HG02884 (cell line): Measurements from ENCODE around the gene MB21D2.

Experiments
- ATAC-seq: cut with Tn5 transposase; IDR thresholded peaks from one replicate; pipeline ENCODE4 v1.9.1; 2021; ENCODE audit warnings: mild to moderate bottlenecking, moderate library complexity; ENCODE audit not compliant: unreplicated experiment

The MB21D2 gene

DNA sequence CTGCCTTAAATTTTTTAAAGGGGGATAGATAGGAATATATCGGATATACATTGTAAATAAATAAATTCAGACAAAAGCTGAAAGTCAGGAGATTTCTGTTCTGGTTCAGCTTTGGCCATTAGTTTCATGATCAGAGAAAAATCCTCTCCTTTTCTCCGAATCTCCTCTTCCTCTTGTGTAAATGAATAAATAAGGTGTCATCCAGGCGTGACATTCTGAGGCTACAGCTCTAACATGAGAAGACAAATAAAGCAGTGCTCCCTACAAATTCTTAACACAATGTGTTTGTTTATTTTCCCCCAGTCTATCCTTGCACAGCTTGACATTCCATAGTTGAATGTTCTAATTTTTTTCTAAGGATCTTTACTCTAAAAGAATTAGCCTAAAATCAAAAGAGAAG, 9.4 kb upstream of the MB21D2 start:
- ATAC-seq = no peak

DNA sequence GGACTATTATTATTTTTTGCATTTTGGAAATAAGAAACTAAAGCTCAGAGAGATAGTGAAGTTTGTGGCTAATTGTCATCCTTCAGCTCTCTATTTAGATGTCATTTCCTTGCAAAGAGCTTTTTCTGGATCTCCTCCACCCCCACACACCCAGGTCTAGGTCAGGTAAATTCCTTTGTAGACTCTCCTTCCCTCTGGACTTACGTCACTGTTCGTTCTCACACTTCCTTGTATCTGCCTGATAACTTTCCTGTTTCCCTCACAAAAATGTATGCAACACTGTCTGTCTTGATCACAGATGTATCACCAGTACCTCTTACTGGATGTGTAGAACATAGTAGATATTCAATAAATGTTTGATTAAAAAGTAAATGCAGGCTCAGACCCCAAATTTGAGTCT, 6.1 kb upstream of the MB21D2 start:
- ATAC-seq = no peak

DNA sequence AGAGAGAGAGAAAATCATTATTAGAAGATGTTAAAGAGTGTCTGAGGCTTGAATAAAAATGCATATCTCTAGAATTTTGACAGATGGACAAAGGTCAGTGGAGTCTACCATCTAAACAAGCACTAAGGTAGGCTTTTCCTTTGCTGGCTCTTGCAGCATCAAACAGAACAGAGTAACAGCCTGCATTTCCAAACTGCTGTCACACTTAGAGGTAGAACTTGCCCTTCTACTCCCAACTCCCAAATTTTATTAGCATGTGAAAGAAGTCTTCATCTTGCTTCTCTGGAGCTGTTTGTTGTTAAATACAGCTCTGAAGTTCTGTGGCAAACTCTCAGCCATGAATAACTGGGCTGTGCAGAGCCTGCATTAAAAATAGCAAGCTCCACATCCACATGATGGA, 4.1 kb upstream of the MB21D2 start:
- no peak for ATAC-seq

DNA sequence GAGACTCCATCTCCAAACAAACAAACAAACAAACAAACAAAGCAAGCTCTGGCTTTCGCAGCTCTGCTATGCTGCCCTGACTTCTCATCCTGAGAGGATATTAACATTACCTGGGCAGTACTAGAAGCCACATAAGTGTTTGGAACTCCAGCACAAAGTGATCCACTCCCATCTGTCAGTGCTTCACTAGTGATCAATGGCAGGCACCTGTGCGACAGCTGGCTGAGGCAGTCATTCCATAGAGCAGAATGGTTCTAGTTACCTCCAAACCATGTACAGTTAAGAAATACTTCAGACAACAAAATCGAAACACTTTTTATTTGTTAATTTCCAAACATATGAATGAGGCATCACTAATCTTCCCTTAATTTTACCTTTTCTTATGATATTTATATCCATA, 2.8 kb upstream of the MB21D2 start:
- no peak for ATAC-seq

DNA sequence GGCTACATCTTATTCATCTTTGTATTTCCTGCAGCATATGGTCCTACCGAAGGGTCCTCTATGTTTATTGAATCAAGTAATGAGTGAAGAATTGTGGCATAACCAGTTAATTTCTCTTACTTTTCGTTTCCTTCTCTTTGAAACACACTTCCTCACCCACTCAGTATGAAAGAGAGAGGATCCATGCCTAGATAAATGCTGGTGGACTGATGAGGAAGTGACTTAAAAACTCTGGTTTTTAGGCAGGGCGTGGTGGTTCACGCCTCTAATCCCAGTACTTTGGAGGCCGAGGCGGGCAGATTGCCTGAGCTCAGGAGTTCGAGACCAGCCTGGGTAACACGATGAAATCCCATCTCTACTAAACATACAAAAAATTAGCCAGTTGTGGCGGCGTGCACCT, 2.2 kb upstream of the MB21D2 start:
- ATAC-seq = no peak

DNA sequence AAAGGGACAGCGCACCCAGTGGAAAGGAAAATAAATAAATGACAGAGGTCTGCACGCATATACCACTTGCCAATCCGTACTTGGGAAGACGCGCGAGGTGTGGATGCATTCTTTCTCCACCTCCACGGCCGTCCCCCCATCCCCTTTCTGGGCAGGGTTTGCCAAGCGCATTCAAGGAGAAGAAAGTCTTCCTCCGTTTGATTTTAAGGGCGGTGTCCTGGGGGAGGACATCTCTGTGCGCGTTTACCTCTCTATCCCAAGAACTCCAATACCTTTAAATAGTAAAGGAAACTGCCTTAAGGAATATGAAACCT, 576 bp upstream of the MB21D2 start:
- ATAC-seq = no peak

DNA sequence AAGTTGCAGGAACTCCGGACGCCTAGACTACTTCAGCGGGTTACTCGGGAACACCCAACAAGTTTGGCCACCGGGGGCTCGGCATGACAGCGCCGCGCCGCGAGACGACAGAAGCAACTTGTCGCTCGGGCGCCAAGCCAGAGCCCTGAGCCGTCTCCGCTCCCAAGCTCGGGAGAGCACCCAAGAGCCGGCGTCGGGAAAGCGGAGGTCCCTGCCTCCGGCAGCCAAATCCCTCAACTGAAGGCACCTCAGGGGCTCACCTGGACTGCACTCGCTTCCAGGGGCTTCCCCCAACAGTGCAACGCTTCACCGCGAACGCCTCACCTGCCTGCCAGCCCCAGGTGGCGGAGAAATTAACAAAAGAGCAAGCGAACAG, 640 bp downstream of the MB21D2 start:
- peak; percentile 25 for ATAC-seq

DNA sequence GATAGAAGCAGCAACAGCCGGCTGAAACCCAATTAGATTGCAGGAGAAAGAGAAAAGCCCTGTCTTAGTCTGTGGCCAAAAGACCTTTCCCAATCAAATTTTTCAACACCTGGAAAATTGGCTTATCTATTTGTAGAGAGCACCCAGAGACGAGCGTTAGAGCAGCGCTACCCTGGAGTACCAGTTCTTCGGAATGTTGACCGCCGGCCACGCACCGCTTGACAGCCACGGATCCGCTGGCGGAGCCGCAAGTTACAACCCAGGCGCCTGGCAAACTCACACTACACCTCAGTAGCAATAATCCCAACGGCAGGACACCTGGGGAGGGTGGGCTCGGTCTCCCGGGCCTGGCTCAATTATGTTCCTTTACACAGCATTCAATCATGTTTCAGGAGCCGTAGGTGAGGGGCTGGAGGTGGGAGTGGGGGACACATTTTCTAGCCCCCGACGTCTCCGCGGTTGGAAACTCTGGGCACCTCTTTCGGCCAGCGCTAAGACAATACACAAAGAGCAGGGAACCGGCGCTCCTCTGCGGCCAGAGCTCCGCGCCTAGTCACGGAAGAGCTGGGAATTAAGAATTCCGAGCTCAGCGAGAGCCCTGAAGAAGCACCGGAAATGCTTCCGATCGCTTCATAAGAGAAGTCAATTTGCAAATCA, 1.2 kb downstream of the MB21D2 start:
- no peak for ATAC-seq

DNA sequence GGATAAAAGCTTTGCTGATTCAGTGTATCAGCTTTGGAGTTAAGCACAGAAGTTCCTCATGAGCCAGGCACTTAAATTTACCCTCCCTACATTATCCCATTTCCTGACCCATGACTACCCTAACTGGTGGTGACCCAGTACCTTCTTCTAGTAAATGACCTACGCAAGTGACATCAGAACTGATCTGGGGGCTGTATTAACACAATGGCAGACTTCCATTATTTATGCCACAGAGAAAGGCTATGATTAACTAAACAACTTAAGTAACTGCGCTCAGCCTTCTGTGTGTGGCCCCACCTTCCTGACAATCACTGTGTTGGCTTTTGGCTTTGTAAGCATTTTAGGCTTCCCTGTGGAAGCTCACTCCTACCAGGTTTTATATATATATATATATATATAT, 1.9 kb downstream of the MB21D2 start:
- no peak for ATAC-seq

DNA sequence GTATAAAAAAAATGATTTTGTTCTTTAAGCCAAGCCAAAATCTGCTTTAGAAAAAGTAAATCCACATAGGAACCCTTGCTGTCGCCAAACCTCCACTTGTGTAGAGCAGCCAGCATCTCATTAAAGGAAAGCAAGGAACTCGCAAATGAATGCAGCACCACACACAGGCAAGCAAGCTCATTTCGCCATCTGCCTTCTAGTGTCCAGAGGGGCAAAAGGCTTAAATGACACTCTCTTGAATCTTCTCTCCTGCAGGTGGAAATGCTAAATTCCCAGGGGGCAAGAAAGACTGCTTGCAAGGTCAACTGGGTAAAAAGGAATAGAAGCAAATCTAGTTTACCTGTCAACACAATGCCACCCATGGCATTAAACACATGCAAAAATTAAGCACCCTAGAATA, 2.4 kb downstream of the MB21D2 start:
- peak; percentile 28 for ATAC-seq

DNA sequence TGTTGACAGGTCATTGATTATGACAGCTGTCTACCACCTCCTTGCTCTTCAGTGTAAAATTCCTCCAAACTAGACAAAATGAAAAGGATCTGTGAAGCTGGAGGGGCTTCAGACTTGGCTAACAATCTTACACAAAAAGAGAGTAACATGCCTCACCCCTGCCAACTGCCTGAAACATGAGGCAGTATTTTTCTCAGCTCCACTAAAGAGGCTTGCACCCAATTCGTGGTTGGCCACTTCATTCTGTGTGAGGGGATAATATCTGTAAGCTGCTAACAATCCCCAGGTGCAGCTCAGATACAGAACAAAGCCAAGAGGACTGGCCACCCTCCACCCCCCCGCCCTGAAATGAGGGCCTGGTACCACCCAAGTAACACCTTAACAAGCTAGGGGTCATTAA, 2.8 kb downstream of the MB21D2 start:
- no peak for ATAC-seq

DNA sequence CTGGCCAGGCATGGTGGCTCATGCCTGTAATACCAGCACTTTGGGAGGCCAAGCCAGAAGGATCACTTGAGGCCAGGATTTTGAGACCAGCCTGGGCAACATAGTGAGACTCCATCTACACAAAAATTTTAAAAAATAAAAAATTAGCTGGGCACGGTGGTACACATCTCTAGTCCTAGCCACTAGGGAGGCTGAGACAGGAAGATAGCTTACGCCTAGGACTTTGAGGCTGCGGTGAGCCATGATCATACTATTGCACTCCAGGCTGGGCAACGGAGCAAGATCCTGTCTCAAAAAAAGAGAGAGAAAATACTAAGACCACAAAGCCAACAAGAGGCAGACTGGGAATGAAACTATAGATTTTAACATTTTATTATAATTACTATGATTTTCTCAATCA, 4.1 kb downstream of the MB21D2 start:
- no peak for ATAC-seq

DNA sequence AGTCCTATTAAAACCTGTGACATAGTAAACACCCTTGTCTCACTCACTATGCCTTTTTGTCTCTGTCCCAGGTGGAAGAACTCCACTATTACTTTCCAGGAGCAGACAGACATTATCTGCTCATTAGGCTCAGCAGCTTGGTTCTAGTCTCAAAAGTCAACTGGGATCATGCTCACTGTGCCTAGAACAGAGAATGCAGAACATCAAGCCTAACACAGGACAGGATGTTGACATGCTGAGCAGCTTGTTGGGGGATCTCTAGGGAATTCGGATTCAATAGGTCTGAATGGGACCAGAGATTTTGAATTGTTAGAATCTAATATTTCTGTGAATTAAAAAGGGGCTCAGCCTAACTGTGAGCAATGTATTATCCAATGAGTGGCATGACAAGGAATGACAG, 6.4 kb downstream of the MB21D2 start:
- ATAC-seq = no peak

DNA sequence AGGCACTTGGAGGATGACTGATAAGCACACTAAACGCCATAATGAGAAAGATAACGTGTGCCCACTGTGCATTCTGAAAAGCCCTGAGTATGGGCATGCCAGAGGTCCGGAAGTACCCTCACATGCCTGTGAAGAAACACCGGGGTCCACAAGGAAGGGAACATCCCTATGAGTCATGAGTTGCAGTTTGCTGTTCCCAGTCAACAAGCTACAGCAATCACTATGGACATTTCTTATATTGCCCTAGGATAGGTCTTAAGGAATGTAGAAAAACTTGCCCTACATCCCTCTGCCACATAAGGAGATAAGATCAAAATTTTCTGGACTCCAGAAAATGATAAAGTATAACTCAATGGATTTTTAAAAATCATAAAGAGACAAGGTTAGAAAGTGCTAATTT, 9.9 kb downstream of the MB21D2 start:
- ATAC-seq = no peak

DNA sequence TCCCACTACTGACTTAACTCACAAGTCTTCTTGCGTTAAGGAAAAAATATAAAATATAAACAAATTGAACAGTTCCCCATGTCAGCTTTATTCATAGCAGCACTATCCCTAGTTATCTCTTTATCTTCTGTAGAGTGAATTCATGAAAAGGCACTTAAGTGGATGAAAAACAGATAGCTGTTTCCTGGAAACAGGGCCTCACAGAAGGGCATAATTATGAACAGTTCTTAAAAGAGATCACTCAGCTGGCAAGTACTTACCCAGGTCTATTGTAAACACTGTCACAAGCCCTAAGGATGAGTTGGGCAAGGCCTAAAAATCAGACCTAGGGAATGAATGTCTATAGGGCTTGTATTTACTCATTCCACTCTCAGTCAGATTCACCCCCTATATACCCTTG, 10.7 kb downstream of the MB21D2 start:
- no peak for ATAC-seq

DNA sequence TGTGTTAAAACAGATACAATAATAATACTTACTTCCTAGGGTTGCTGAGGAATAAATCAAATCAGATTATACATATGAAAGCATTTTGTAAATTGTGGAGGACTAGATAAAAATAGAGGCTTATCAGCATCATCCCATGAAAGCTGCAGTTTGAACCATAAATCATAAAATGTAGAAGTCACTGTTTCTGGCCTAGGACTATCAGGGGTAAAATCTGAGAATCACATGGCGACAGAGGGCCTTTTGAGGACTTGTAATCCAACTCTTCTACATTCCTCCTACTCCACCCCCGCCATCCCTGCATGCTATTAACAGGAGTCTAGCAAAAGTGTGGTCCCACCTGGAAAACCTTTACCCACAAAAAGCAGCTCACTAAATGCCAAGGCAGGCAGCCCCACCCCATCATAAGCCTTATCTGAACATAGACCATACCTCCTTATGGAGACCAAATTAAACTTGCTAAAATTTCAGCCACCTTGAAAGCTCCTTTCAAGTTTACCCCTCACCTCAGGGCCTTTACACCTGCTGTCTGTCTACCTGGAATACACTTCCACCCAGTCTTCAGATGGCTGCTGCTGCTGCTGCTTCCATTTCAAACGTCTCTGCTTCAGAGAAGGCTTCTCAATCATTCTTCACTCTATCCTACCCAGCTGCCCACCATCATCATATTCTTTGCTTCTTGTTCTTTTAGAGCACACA, 11.5 kb downstream of the MB21D2 start:
- ATAC-seq = no peak

DNA sequence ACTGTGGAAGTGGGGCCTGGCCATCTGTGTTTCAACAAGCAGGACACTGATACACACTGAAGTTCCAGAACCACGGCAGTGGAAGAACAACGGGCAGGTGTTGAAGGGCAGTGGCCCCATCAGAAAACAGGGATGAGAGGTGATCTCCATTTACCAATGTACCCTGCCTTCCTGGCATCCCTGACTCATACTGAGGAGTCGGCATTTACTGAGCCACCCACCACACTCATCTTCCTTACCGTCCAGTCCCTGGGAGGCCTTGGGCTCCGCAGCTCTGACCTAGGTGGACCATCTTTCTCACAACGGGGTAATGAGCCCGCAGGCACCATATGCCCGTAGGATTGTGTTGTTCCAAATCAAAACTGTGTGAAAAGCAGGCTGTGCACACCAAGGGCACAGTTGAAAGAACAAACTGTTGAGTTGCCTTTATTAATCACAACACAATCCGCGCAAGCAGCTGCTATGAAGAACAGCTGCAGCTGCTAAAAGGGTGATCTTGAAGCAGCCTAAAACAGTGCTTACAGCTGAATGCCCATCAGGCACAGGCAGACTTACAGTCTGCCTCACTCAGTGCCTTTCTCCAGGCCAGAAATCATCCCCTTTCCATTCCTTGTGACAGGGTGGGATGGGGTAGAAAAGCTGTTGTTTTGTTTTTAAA, 12.9 kb downstream of the MB21D2 start:
- ATAC-seq = no peak

DNA sequence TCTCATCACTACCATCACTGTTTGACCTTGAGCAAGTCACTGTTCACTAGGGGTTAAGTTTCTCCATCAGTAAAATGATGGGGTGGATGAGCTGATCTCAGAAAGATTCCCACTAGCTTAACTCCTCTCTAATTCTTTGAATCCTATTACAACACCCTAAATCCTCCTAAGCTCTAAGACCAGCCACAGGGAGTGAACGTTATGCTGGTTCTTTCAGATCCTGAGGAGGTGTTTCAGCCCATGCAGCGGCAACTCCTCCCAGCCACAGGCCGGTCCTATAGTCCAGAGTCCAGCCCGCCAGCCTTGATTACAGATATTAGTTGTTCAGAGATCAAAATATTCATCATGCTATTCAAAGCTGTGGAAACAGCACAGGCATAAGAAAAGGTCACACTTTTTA, 15.1 kb downstream of the MB21D2 start:
- no peak for ATAC-seq

DNA sequence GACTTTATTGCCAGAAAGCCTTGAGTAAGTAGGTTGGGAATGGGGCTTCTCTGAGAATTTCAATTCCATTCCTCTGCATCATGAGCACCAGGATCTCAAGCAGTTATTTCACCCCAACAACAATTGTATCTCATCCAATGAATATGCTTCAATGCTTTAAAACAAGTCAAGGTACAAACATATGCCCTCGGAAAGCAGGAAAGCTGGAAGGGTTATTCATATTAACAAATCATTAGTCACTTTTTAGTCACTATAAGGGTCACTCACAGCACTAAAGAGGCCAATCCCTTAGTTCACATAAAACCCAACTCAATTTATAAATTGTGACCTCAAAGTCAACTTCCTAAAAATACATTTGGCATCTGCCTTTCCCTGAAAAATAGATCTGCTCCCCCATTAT, 16.2 kb downstream of the MB21D2 start:
- ATAC-seq = no peak

DNA sequence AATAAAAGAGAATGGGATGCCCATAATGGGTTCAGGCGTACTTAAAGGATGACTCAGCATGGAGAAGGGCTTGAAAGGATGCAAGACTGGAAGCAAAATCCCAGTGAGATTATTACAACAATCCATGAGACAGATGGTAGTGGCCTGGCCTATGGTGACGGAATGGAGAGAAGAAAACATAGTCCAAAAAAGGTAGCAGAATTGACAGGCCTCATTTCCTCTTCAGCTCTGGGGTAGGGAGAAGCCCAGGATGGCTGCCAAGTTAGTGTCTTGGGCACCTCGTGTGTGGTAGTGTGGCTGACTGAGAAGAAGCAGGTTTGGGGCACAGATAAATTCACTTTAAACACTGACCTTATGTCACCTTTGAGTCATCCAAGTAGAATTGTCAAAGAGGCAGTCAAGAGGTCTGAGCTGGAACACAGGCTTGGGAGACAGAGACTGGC, 18.1 kb downstream of the MB21D2 start:
- ATAC-seq = no peak

DNA sequence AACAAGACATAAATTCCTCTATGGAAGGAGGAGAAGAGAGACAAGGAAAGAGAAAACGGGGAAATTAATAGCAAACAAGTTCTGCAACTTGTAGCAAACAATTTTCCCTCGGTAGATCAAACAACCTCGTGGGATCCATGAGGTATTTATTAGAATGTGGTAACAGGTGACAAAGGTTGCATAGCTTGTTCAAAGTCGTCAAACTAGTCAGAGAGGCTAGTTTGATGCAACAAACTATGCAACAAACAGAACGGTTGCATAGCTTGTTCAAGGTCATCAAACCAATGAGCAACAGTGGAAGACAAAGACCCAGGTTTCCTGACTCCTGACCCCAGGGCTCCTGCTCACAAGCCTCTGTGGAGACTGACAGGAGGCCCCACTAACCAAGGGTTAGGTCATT, 20.7 kb downstream of the MB21D2 start:
- ATAC-seq = no peak

DNA sequence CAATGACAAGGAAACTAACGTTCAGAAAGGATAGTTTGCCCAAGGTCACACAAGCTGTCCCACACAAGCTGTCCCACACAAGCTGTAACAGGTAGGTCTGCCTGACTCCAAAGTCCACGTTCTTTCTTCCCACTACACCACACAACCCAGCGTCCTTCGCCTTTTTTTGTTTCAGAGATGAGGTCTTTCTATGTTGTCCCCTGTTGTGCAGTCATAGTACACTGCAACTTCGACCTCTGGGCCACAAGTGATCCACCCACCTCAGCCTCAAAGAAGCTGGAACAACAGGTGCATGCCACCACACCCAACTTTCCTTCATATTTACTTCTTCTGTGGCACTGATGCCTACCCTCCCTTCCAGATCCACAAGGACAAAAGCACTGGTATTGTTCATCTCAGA, 21.4 kb downstream of the MB21D2 start:
- ATAC-seq = no peak

DNA sequence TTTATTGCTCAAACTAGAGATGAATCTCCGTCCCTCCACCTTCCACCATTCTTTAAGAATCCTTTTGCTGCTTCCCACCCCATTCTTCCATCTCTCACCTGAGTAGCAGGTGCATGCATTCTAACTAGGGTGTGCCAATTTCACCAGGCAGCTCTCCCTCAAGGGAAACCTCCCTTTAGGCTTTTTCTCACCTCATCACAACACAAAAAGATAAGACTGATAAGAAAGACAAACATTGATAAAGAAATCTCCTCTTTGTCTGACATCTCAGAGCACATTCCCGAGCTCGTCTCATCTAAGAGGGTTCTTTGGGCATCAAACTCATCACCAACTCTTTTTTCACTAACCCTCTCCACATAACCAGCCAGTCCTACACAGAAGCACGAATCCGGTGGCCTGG, 23.0 kb downstream of the MB21D2 start:
- no peak for ATAC-seq
